ENCODE measurements around the gene FNDC3B.

GRCh38 chr3:172305974-172306373 lies 266.6 kb downstream of the FNDC3B start:
- no peak for TF ChIP-seq SAFB2 (IDR thresholded peaks at IDR 0.05; ENCODE audit: borderline replicate concordance, low read depth, low read length, severe bottlenecking)
- TF ChIP-seq, protein P1, sequence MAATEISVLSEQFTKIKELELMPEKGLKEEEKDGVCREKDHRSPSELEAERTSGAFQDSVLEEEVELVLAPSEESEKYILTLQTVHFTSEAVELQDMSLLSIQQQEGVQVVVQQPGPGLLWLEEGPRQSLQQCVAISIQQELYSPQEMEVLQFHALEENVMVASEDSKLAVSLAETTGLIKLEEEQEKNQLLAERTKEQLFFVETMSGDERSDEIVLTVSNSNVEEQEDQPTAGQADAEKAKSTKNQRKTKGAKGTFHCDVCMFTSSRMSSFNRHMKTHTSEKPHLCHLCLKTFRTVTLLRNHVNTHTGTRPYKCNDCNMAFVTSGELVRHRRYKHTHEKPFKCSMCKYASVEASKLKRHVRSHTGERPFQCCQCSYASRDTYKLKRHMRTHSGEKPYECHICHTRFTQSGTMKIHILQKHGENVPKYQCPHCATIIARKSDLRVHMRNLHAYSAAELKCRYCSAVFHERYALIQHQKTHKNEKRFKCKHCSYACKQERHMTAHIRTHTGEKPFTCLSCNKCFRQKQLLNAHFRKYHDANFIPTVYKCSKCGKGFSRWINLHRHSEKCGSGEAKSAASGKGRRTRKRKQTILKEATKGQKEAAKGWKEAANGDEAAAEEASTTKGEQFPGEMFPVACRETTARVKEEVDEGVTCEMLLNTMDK (IDR thresholded peaks at IDR 0.05; ENCODE audit: borderline replicate concordance, insufficient read depth, low read depth, low read length, poor library complexity, severe bottlenecking) = no peak
- TF ChIP-seq HNRNPUL1 (IDR thresholded peaks at IDR 0.05; ENCODE audit: low read length) = no peak
- TF ChIP-seq POLR2AphosphoS5 (IDR thresholded peaks at IDR 0.05; ENCODE audit: control insufficient read depth, insufficient read depth, low read depth, low read length) = no peak
- TF ChIP-seq, protein P2, sequence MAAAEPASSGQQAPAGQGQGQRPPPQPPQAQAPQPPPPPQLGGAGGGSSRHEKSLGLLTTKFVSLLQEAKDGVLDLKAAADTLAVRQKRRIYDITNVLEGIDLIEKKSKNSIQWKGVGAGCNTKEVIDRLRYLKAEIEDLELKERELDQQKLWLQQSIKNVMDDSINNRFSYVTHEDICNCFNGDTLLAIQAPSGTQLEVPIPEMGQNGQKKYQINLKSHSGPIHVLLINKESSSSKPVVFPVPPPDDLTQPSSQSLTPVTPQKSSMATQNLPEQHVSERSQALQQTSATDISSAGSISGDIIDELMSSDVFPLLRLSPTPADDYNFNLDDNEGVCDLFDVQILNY (CRISPR knock-in tag; IDR thresholded peaks at IDR 0.05) = no peak
- TF ChIP-seq POLR2AphosphoS2 (IDR thresholded peaks at IDR 0.05; ENCODE audit: low read length) = no peak
- TF ChIP-seq TBP (optimal IDR thresholded peaks at IDR 0.05; ENCODE audit: low read depth, low read length) = no peak
- no peak for TF ChIP-seq PTBP1 (IDR thresholded peaks at IDR 0.05; ENCODE audit: low read depth, low read length)
- no peak for TF ChIP-seq CREB1 (IDR thresholded peaks at IDR 0.05)
- no peak for TF ChIP-seq CREB1 (CRISPR knock-in tag; IDR thresholded peaks at IDR 0.05)
- no peak for TF ChIP-seq TCF7L2 (IDR thresholded peaks at IDR 0.05; ENCODE audit: low read depth, low read length)
